Measurements from ENCODE around the gene KRT33B.
A peak's percentile ranks its signal among the peaks of the same experiment; 100 is the strongest.

KRT33B gene

DNA sequence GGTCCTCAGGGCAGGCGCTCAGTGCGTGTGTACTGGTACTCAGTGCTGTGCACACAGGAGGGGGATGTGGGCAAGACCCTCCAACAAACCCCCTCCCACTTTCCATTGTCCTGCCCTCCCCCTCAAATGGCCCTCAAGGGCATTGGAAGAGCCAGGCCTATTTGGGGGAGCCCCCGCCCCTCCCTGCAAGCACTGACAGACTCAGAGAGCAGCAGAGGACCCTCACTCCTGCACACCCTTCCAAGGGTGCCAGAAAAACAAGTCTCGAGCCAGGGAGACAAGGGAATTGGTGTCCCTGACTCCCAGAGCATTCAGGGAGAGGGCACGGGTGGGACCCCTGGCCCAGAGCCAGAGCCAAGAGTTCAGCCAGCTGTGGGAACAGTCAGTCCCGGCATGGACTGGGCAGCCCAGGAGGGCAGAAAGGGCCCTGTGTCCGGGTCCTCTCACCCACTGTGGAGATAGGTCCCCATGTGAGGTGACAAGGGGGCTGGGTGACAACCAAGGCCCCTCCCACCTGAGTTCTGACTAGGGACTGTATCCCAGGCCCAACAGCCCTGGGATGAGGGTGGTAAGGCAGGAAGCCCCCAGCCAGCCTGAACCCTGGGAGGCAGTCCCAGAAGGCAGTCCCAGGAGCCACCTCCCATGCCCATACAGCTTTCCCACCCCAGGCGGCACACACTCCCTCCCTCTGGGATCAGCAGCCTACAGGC, 42.0 kb downstream of the KRT33B start:
- no peak for DNase-seq (ENCODE audit: extremely low read depth, low read depth)
- no peak for TF ChIP-seq CTCF (IDR thresholded peaks at IDR 0.05; ENCODE audit: low read depth, low read length)

GRCh38 chr17:41326173-41327145, 43.2 kb downstream of the KRT33B start:
- DNase-seq (ENCODE audit: extremely low read depth, low read depth) = no peak
- TF ChIP-seq CTCF (IDR thresholded peaks at IDR 0.05; ENCODE audit: low read depth, low read length) = no peak

GRCh38 chr17:41325611-41326010, 44.0 kb downstream of the KRT33B start:
- no peak for DNase-seq (ENCODE audit: extremely low read depth, low read depth)

GRCh38 chr17:41325126-41325525, 44.5 kb downstream of the KRT33B start:
- TF ChIP-seq CTCF (IDR thresholded peaks at IDR 0.05; ENCODE audit: low read depth, low read length) = no peak
- no peak for DNase-seq (ENCODE audit: extremely low read depth, low read depth)

More at GRCh38 chr17:41325611-41326010, 44.0 kb downstream of the KRT33B start:
- no peak for TF ChIP-seq CTCF (IDR thresholded peaks at IDR 0.05; ENCODE audit: low read depth, low read length)

- DNase-seq (ENCODE audit: extremely low read depth, low read depth) = no peak
- peak; percentile 5; the same call in 1 of the 2 replicates for TF ChIP-seq CTCF (IDR thresholded peaks at IDR 0.05; ENCODE audit: low read depth, low read length)
Measured at GRCh38 chr17:41324180-41325075, 45.2 kb downstream of the KRT33B start.

- no peak for DNase-seq (ENCODE audit: extremely low read depth, low read depth)
- TF ChIP-seq CTCF (IDR thresholded peaks at IDR 0.05; ENCODE audit: low read depth, low read length) = no peak
Measured at GRCh38 chr17:41322903-41323895, 46.4 kb downstream of the KRT33B start.

Measured in AG09319 (cell line).